GM21576 (cell line): ENCODE data around the gene RHEBL1.
"Not testable (repeated sequence)": the region's sequence is repeated elsewhere in the genome, so short reads cannot be mapped to it uniquely, and the experiment has no call there.

Experiments
- ATAC-seq: cut with Tn5 transposase; IDR thresholded peaks from one replicate; pipeline ENCODE4 v1.9.1; 2021; ENCODE audit warnings: mild to moderate bottlenecking, moderate library complexity; ENCODE audit not compliant: unreplicated experiment

Gene RHEBL1

DNA sequence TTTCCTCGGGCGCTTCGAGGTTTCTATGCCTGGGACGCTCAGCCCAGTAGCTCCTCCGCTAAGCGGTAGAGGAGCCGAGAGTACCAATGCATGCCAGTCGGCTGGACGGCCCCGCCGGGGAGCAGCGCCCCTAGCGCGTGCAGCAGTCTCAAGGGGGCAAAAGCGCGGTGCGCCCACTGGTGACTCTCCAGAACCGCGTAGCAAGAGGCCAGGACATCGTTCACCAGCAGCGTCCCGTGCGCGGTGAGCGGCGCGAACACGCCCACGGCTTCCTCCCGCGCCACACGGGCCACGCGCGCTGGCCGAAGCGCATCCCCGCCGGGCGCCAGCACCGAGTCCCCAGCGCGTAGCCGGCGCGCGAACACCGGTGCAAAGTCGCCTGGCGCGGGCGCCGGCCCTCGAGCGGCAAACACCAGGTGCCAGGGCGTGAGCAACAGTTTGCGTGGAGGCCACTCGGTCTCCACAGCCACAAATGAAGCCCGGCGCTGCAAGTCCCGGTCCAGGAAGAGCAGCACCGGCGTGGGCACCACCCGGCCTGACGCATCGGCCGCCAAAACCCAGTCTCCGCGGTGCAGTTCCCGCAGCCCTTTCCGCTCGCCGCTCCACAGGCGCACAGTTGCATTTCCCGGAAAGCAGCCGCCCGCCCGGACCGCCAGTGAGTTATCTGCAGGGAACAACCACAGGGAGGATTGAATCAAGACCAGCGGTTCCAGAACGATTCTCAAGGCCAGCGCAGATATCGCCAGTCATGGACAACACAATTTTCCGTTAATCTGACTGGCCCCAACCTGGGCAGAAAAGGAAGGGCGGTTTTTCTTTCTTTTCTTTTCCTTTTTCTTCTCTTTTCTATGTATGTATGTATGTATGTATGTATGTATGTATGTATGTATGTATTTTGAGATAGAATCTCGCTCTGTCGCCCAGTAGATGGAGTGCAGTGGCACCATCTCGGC is 20.3 kb upstream of the RHEBL1 start:
- ATAC-seq = no peak

DNA sequence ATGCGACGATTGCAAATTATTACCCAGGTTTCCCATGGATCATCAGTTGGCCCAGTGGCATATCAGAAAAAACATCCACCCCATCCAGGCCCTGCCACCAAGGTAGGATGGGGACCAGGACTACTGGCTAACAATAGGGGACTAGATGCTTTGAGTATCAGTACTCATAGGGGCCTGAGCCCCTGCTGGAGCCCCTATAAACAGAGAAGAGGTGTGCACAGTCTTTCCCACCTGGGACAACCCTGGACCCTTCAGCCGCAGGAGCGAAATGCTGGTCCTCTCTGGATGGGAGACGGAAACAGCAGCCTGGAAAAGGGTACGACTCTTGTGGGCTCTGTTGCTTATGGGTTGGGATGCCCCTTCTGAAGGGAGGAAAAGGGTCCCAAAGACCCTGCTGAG is 19.2 kb upstream of the RHEBL1 start:
- ATAC-seq = no peak

DNA sequence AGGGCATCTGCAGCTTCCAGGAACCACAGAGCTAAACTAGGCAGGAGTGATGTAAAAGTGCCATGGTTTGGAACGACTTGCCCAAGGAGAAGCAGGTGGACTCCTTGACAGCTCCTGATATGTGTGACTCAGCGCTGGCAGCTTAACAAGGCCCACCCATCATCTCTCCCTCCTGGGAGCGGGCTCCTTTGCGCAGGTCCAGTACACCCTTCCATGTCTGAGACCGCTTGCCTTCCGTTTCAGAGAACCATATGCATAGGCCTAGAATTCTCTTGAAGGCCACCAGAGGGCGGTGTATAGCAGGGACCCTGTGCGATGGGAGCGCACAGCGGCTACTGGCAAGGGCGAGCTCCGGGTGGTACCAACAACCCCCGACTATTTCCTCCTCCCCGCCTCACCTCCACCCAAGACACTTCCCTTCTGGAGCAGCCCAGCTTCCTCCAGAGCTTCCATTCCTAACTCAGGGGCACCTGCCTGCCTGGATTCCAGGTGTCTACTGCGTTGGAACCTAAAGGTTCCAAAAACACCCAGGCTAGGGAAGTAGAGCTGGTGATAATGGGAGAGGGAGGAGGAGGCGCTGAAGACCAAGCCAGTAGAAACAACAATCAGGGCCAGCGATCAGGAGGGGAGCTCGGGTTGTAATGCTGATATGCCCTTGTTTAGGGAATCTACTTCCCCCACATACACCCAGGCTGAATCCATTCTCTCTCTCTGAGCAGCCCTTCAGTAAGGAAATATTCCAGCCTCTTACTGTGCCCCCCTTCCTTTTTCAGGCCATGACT is 18.6 kb upstream of the RHEBL1 start:
- peak; percentile 80 for ATAC-seq

DNA sequence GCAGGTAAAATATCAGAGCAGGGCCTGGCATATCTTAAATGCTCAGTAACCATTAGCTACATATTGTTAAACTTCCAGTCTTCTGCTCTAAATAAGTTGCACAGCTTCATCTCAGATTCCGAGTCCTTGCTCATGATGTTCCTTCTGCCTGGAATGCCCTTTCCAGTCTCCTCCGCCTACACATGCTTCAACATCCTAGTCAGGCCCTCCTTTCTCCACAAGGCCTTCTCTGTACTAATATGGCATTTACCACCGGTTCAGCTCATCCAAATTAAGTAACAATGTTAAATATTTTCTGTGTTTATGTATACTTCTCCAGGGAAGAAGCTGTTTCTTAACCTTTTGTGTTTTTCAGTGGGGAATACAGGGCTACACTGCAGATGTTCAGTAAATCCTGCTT is 16.3 kb upstream of the RHEBL1 start:
- ATAC-seq = no peak

DNA sequence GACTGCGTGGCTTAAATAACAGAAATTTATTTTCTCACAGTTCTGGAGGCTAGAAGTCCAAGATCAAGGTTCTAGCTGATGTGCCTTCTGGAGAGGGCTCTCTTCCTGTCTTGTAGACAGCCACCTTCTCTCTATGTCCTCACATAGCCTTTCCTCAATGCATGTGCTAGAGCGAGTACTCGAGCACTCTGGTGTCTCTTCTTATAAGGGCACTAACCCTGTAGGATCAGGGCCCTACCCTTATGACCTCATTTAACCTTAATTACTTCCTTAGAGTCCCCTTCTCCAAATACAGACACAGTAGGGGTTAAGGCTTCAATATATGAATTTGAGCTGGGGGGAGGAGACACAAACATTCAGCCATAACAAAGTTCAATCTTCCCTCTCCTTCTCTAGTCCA is 14.7 kb upstream of the RHEBL1 start:
- no peak for ATAC-seq

DNA sequence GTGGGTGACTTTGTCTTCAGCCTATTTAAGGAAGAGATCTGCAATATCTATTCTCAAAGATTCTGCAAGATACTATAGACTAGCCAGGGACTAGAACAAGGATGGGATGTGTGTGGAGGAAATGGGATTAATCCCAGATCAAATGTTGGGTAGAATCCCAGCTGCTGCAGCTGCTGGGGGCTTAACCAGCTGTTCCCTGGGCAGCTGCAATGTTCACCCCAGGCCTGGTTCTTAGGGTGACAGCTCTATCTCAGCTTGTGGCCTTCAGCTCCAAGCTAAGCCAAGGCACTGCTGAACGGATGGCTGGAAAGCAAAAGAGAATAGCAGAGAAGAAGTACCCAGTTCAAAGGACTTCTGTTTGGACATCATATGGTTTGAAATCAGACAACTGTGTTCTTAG is 10.0 kb upstream of the RHEBL1 start:
- ATAC-seq = no peak

DNA sequence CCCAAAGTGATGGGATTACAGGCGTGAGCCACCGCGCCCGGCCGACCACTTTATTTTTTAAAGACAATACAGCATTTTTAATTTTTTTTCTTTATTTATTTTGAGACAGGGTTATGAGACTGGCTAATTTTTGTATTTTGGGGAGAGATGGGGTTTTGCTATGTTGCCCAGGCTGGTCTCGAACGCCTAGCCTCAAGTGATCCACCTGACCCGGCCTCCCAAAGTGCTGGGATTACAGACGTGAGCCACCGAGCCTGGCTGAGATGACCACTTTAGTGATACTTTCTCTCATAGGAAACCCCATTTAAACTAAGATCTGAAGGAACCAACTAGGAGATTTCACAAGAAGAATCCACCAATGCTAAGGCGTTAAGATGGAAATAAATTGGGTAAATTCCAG is 1.2 kb upstream of the RHEBL1 start:
- ATAC-seq = no peak

DNA sequence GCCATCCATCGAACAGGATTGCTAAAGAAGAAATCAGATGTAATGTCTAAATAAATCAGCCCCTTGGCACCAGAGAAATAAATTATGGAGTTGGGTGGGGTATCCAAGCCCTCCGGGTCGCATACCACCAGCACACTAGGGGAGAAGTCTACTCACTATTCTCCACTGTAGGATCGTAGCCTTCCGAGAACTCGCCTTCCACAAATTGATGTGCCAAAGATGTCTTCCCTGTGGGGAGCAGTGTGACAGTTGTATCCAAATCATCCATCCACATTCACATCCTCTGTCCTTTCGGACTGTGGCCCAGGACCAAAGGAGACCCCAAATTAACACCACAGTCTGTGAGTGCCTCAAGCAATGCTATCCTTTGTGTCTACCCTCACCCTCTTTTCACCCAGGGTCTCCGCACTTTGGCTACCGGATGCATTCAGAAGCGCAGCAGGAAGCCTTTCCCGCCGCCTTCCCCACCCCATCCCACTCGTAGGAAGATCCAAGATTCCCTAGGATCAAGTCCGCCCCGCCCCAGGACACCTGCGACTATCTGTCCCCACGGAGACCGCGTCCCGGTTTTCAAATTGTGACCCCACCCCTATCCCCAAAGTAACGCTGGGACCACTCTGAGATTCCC is 786 bp downstream of the RHEBL1 start:
- no peak for ATAC-seq

DNA sequence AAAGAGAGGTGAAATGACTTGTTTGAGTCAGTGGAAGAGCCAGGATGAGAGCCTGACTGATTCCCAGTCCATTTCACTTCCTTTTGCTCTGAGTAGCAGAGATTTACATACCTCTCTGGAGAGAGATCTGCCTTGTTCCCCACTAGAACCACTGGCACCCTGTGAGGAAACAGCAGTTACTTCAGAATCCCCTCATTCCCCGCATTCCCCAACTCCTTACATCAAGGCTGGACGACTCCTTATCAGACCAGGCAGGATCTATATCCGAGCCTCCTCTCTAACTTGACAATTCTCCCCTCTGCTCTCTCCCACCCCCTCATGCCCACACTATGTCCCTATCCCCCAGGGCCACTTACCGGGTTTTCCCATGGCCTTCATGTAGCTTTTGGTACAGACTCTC is 3.7 kb downstream of the RHEBL1 start:
- no peak for ATAC-seq

DNA sequence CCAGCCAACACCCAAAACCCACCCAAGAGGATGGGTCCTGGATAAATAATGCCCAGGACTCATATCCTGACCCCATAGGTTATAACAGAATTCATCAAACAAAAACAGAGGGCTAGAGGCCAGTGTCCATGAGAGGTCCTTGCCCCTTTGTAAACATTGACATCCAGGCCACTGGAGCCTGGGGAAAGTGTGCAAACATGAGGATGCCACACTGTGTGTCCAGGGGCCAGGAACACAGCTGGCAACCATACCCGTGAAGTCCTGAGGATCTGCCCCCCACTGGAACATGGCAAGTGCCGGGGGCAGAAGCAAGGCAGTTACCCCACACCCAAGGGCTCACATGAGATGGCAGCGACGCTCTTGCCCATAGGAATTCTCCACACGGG is 5.0 kb downstream of the RHEBL1 start:
- no peak for ATAC-seq

DNA sequence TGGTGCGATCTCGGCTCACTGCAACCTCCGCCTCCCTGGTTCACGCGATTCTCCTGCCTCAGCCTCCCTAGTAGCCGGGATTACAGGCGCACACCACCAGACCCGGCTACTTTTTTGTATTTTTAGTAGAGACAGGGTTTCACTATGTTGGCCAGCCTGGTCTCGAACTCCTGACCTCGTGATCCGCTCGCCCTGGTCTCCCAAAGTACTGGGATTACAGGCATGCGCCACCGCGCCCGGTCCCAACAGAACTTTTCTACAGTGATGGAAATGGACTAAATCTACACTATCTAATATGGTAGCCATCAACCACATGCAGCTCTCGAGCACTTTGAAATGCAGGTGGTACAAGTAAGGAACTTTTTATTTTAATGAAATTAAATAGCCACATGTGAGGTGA is 7.9 kb downstream of the RHEBL1 start:
- ATAC-seq = not testable (repeated sequence)

DNA sequence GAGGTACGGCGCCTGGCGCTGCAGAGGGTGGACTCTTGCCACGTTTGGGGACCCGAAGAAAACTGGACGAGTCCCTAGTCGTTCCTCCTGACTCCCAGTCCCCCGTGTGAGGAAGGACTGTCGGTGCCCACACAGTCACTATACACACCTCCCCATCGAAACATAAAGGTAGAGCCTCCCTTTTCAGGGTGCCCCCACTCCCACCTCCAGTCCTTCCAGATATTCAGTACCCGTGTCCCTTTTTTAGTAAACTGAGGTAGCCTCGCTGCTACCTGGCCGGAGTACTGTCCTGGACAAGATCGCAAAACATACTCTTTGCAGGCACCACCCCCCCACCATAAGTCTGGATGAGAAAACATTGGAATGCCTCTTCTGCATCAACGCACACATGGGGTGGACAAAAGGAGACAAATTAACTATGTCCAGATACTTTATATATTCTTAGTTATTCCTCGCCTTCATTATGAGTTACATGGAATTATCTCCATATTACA is 8.6 kb downstream of the RHEBL1 start:
- ATAC-seq = no peak

DNA sequence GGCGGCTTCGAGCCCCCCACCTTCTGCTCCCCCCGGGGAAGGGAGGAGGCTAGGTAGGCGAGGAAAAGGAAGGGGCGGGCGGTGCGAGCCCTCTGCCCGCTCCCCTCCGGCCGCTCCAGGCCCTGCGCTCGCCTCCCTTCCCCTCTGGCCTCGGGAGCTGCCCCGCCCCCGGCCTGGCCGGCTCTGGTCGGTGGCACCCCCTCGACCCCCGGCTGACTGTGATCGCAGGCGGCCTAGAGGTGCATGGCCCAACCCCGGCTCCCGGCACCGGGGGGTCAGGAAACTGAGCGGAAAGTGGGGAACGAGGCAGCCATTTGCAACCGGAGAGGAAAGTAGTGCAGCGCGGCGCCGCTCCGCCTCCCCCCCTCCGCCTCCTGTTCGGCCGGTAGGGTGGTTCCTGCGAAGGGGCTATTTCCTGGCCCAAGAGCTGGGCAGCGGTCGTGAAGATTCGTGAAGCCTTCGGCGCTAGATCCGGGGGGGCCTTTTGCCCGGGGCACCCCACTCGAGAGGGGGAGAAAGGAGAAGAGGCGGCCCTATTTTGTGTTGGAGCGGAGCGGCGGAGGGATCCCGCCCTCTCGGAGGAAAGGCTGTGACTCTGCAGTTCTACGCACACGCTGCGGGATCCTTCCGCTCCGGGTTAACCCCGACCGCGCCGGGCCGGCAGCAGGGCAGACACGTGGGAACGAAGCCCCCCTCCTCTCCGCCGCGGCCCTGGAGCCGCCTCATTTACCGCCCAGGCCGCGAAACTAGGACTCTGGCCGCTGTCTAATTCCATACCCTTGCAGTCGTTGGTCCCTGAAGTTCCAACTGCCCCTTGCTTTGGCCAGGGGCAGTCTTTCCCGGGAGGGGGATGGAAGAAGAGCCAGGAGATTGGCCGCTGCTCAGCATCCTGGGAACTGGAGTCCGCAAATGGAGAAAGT is 9.3 kb downstream of the RHEBL1 start, which contains the start of gene KMT2D:
Gene KMT2D (minus strand): TSS at position 558 of the 920 bp plus-strand sequence. CDS start 5,470 bp downstream, outside the sequence.
- ATAC-seq = no peak

DNA sequence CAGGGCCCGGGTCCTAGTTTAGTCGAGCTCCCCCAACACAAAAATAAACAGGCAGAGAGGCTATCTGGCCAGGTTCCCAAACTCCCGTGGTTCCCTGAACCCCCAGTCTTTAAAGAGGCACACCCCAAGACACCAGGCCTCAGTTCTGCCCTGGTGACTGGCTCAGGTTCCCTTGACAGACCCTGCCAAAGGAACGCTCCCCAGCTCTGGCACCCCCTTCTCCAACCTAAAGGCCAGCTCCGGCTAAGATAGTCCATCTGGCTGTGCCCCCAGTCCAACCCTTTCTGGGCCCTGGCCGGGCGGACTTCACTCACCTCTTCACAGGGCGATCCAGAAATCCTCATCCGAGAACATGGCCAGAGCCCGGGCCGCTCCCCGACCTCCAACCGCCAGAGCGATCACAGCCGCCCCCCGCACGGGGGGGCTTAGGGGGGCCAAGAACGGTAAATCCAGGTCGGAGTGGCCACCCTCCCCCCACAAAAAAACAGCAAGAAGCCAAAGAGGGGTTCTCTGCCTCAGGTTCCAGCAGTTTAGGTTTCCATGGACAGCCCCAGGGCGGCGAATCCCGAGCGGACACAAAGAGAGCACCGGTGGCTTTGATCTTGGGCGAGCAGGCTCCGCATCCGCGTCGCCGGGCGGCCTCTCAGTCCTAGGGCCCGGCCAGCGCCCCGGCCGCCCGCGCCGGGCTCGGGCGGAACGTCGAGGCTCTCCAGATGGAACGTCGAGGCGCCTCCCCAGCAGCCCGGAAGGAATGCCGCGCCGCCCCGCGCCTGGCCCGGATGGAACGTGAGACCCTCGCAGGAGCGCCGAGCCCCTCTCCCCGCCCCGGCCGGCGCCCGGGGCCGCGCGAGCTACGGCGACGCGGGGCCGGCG is 10.2 kb downstream of the RHEBL1 start:
- no peak for ATAC-seq

DNA sequence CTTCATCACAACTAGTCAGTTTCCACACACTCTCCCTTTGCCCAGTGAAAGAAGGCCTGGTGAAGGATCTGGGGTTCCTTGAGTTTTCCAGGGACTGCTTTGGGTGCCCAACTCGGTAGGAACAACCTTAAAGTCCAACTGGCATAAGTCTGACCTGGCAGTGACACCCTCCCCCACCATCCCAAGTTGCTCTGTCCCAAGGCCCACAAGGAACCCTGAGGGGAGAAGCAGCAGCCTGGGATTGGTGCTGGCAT is 10.8 kb downstream of the RHEBL1 start:
- ATAC-seq = no peak

DNA sequence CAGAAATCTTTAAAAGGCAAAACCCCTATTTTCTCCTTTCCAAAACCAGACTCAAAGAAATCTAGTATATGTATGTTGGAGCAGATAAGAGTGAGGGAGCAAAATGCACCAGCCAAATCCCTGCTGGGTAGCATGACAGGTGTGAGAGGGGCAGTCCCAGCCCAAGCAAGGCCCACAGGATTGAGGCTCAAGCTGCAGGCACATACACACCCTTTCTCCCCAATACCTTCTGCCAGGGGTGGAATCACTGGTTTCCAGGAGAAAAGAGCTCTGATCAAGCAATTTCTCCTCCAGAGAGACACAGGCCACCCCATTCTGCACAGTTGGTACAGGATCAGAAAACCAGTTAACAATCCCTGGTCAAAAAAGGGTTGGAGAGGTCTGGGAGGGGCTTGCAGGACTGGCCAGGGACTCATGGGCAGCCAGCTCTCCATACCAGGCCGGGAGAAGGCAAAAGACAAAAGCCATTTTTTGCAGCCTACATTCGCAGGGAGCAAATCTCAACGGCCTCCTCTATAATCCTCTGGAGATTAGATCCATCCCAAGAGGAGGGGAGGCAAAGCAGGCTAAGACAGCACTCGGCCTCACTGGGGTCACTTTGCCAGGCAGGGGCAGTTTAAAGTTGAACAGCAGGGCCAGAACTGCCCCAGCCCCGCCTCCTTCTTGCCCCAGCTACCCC is 11.3 kb downstream of the RHEBL1 start:
- ATAC-seq = no peak

DNA sequence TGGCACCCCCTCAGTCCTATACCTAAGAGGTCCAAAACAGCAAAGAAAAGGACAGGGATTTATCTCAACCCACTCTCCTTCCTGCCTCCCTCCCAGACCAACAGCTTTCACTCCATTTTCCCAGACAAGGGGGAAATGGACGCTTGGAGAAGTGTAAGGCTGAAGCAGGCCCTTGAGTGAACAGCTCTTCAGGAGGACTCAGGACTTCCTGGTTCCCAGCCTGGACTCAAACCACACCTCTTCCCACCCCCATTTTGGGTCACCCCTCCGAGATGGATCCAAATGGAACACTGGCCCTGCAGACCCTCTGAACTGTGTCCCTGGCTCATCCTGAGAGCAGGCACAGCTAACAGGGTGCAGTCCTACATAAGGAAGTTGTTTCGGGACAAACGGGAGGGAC is 11.9 kb downstream of the RHEBL1 start:
- ATAC-seq = no peak

DNA sequence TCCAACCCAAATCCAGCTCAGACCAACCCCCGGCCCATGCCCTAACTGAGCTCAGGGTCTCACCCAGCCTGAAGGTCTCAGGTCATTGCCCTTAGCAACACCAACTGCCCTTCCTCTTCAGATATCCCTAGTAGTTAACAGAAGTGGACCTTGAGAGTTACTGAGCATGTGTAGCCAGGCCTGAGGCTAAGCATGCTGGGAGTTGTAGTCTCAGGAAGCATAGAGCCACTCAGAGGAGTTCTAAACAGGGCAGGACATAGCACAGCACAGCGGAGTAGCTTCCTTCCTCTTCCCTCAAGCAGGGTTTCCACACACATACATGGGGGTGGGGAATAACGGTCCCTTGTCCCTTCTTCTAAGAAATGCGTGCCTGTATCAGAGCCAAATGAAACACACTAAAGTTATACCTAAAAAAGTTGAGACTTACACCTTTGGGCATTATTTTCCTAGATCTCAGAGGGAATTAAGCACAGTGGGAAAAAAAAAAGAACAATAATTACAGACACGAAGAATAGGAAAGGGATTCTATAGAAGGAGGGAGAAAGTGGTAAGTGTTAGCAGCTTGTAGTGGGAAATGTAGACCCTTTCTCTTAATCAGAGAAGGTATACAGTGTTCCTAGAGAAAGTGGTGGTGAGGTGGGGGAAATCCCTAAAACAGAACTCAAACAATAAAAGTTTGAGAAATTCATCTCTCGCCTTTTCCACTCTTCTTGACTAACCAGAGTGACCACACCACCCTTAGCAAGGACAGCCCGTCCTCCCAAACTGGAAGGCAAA is 13.6 kb downstream of the RHEBL1 start:
- ATAC-seq = peak; percentile 68
